Measurements from ENCODE around the gene KIAA1191. TPM values are rescaled to one million over a fixed set of nuclear protein-coding genes. Genes with fewer than 3 reads are reported as not detected.

The KIAA1191 gene
- total RNA-seq, 2 donors from 2014 or later, result 80.9 to 90.2 TPM

- no peak for DNase-seq (ENCODE audit: low spot score)
- intact Hi-C loops (cut with DNase I), result no loop called here
Observed at GRCh38 chr5:176391999-176392398, 30.4 kb upstream of the KIAA1191 start.

DNA sequence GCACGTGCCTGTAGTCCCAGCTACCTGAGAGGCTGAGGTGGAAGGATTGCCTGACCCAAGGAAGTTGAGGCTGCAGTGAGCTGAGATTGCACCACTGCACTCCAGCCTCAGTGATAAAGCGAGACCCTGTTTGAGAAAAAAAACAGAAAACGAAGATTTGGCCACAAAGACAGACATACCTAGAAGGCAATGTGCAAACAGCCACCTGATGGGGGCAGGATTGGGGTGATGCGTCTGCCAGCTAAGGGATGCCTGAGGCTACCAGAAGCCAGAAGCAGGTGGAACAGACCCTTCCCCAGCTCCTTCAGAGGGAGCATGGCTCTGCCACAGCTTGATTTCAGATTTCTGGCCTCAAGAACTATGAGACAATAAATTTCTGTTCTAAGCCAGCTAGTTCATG is 29.9 kb upstream of the KIAA1191 start:
- intact Hi-C loops (cut with DNase I), result no loop called here
- peak; percentile 28 for DNase-seq (ENCODE audit: low spot score)

DNA sequence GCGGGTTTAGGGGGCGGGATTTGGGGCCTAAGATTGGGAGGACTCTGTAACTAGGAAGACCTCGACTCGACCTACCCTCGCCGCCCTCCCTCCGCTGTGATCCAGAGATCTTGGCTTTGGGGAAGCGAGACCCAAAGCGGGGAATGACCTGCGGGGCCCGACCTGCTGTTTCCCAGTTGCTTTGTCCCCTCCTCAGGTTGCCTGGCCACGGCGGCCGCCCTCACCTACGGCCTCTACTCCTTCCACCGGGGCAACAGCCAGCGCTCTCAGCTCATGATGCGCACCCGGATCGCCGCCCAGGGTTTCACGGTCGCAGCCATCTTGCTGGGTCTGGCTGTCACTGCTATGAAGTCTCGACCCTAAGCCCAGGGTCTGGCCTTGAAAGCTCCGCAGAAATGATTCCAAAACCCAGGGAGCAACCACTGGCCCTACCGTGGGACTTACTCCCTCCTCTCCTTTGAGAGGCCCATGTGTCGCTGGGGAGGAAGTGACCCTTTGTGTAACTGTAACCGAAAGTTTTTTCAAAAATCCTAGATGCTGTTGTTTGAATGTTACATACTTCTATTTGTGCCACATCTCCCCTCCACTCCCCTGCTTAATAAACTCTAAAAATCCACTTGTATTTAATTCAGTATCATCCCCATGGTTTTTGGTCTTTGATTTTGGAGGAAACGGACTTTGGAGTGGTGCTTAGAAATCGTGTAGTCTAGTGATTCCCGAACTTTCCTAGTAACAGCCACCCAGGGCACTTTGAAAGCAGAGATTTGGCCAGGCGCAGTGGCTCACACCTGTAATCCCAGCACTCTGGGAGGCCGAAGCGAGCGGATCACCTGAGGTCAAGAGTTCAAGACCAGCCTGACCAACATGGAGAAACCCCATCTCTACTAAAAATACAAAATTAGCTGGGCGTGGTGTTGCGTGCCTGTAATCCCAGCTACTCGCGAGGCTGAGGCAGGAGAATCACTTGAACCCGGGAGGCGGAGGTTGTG is 27.9 kb upstream of the KIAA1191 start:
- DNase-seq (ENCODE audit: low spot score), result peak; percentile 47
- intact Hi-C loops (cut with DNase I), result no loop called here

DNA sequence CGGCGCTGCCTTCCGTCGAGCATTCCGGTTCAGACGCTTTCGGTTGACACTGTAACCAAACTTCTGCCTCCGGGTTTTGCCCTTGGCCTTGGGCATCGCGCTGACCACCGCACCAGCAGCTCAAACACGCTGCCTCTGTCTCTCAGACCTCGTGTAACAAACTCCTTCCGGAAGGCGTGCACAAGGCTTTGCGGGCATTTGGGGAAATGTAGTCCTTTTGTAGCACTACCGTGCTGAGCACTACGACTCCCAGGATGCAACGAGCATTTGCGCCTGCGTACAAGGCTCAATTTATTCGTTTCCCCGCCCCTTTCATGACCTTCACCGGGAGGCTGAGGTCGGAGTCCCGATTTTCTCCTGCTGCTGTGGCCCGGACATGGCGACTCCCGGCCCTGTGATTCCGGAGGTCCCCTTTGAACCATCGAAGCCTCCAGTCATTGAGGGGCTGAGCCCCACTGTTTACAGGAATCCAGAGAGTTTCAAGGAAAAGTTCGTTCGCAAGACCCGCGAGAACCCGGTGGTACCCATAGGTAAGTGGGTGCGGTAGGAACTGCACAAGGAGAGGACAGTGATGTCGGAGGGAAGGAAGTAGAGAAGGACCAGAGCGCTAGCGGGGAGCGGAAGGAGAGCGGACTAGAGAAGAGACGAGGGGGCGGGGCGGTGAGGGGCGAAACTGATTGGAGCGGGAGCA is 27.0 kb upstream of the KIAA1191 start, which contains the start of the genes HIGD2A and NOP16:
Gene HIGD2A (plus strand): TSS at position 308 of the 691 bp plus-strand sequence. CDS start 69 bp downstream, at position 377.
Gene NOP16 (minus strand): TSS at position 155 of the 691 bp plus-strand sequence. CDS start 59 bp downstream, at position 96.
- intact Hi-C loops (cut with DNase I), result no loop called here

GRCh38 chr5:176388003-176388443 is 26.5 kb upstream of the KIAA1191 start:
- no peak for DNase-seq (ENCODE audit: low spot score)
- intact Hi-C loops (cut with DNase I), result no loop called here

More for the DNA sequence above, 27.0 kb upstream of the KIAA1191 start, which contains the start of the genes HIGD2A and NOP16:
- peak; percentile 100 for DNase-seq (ENCODE audit: low spot score)

DNA sequence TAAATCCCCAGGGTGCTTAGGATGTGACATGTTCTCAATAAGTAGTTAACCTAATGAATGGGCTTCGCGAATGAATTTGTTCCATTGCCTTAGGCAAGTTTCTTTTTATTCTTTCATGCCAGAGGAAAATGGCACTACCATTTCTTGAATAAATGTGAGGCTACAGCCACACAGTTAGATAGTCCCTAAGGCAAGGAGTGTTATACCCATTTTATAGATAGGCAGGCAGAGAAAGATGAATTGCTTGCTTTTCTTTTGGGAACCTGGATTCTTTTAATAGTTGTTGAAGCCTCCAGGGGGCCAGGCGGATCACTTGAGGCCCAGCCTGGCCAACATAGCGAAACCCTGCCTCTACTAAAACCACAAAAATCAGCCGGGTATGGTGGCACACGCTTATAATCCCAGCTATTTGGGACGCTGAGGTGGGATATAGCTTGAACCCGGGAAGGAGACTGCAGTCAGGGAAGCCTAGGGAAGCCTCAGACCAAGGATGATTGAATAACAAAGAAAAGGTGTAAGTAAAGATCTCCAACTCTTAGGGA is 25.9 kb upstream of the KIAA1191 start:
- intact Hi-C loops (cut with DNase I), result no loop called here
- peak; percentile 17 for DNase-seq (ENCODE audit: low spot score)

GRCh38 chr5:176386491-176386890 is 24.9 kb upstream of the KIAA1191 start:
- intact Hi-C loops (cut with DNase I), result no loop called here
- no peak for DNase-seq (ENCODE audit: low spot score)

DNA sequence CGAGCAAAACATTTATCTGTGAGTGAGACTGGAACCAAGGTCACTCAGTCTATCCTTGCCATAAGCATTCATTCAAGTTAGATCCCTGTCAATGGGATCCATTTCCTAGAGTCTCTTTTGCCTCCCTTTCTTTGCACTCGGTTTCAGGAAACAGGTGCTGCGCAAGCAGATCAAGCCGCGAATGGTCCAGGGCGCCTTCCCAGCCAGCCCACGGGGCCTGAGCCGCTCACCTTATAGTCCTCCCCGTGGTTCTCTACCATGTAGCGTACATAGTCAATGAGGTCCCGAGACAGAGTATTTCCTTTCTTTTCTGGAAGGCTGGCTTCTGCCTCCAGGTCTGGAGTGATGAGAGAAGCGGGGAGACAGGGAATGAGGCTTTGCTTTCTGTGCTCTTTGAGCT is 23.4 kb upstream of the KIAA1191 start:
- intact Hi-C loops (cut with DNase I), result no loop called here

DNA sequence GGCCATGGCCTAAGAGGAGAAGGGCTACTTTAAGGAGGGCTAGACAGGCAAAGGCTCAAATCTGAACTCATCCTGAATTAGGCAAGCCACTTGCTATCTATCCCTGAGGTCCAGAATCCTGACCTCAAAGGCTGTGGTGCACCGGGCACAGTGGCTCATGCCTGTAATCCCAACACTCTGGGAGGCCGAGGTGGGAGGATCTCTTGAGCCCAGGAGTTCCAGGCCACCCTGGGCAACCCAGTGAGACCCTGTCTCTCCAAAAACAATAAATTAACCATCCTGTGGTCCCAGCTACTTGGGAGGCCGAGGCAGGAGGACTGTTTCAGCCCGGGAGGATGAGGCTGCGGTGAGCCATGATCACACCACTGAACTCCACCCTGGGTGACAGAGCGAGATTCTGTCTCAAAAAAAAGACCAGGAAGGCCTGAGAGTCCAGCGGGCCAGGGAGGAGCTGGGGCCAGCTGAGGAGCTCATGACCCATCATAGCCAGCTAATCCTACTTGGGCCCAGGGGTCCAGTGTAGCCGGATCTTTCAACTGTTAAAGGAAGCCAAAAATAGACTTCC is 22.9 kb upstream of the KIAA1191 start:
- DNase-seq (ENCODE audit: low spot score), result peak; percentile 62
- intact Hi-C loops (cut with DNase I), result no loop called here

More for the DNA sequence above, 23.4 kb upstream of the KIAA1191 start:
- peak; percentile 76 for DNase-seq (ENCODE audit: low spot score)

DNA sequence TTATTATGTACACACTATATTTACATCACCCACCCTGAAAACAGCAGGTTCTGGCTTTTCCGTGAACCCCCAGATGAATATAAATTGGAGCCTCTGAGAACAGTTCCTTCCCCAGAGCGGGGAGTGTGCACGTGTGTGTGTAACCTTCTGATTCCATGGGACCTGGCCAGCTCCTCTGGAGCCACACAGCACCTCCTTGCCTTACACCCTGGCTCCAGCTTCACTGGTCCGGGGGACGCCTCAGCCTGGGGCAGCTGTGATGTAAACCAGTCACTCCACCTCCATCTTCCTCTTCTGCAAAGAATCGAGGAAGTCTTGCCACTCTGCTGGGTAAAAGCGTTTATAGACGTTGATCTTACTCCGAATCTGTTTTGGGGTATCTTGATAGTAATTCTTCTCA is 22.4 kb upstream of the KIAA1191 start:
- intact Hi-C loops (cut with DNase I), result no loop called here
- peak; percentile 72 for DNase-seq (ENCODE audit: low spot score)

GRCh38 chr5:176383248-176383905 is 21.8 kb upstream of the KIAA1191 start:
- peak; percentile 70 for DNase-seq (ENCODE audit: low spot score)
- intact Hi-C loops (cut with DNase I), result no loop called here

DNA sequence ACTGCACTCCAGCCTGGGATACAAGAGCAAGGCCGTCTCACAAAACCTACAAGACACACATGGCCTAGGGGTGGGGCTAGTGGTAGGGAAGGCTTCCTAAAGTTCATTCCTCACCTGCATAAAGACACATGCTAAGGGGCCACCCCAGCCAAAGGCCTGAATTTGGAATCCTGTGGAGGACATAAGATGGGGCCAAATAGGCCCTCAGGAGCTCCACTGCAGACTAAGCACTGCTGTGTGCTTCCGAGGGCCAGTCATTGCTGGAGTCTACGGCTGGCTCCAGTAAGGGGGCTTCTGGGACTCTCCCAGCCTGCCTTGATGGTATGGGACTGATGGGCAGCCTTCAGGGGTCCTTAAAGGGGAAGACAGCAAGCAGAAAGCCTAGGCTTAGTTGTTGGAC is 21.2 kb upstream of the KIAA1191 start:
- intact Hi-C loops (cut with DNase I), result no loop called here
- DNase-seq (ENCODE audit: low spot score), result peak; percentile 70

DNA sequence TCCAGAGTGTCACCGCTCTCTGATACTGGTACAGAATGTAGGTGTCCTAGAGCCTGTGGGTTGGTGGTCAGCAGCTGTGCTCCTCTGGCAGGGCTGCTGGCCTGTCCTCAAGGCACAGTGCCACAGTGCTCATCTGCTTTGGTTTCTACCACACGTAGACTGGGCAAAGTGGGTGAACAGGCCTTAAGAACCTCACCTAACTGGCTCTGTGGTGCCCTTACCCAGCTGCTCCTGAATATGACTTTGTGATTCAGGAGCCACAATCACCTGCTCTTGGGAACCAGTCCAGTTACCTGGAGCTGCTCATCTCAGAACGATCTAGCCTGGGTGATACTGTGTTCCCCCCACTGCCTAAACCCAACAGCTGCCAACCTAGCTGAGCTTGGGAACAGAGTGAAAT is 20.4 kb upstream of the KIAA1191 start:
- peak; percentile 31 for DNase-seq (ENCODE audit: low spot score)
- intact Hi-C loops (cut with DNase I), result no loop called here

GRCh38 chr5:176381423-176381822 is 19.9 kb upstream of the KIAA1191 start:
- intact Hi-C loops (cut with DNase I), result no loop called here
- peak; percentile 57 for DNase-seq (ENCODE audit: low spot score)

- intact Hi-C loops (cut with DNase I), result no loop called here
- no peak for DNase-seq (ENCODE audit: low spot score)
Observed at GRCh38 chr5:176379881-176380280, 18.3 kb upstream of the KIAA1191 start.

DNA sequence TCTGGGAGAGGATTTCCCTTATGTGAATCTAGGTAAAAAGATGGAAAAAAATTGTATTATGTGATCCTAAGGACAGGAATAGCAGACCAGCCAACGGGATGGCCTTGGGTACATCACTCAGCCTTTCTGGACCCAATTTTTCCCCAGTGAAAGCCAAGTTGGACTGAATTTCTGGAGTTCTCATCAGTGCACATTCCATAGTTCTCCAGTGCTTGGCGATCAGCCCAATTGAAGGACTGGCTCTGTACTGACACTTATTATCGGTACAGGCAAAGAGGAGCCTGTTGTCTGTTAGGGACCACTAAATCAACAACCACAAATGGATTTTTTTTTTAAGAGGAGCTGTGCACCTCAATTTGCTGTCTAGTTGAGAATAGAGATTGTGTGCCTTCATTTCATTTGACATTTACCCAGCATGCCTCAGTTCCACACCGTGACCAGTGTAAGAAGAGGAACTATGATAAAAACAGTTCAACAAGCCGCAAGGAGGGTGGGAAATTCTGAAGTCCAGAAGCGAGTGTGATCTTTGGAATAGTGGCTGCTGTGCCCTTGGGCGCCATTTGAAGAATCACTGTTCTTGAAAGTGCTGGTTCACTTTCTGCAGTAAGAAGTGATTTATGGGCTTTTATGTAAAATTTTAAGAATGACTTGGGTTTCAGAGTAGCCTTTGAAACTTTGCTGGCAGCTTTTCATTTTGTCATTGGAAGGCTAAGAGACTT is 11.7 kb upstream of the KIAA1191 start:
- peak; percentile 69 for DNase-seq (ENCODE audit: low spot score)
- intact Hi-C loops (cut with DNase I), result no loop called here

GRCh38 chr5:176371621-176372539 is 10.3 kb upstream of the KIAA1191 start:
- intact Hi-C loops (cut with DNase I), result no loop called here
- peak; percentile 60 for DNase-seq (ENCODE audit: low spot score)
